Stimulated activated naive CD8-positive, alpha-beta T cell treated with anti-CD3 and anti-CD28 coated beads, Interleukin-15, Interleukin-2, amounts not matched to agents 100 ng/mL and 50 ng/mL, for 24 hours (primary cell): Measurements from ENCODE around the gene SGSH.

Experiments
- H3K27ac Mint-ChIP-seq: one replicate; pipeline ENCODE4 v1.8.0; 2021; ENCODE audit warnings: mild to moderate bottlenecking, mixed read lengths
- H3K27me3 Mint-ChIP-seq: one replicate; pipeline ENCODE4 v1.8.0; 2021; ENCODE audit warnings: mixed read lengths
- H3K36me3 Mint-ChIP-seq: one replicate; pipeline ENCODE4 v1.8.0; 2021; ENCODE audit warnings: low read depth, mixed read lengths
- H3K4me1 Mint-ChIP-seq: one replicate; pipeline ENCODE4 v1.8.0; 2021; ENCODE audit warnings: low read depth, mixed read lengths
- H3K4me3 Mint-ChIP-seq: one replicate; pipeline ENCODE4 v1.8.0; 2021; ENCODE audit warnings: mild to moderate bottlenecking, mixed read lengths
- H3K9me3 Mint-ChIP-seq: one replicate; pipeline ENCODE4 v1.8.0; 2021; ENCODE audit warnings: mixed read lengths

The SGSH gene

DNA sequence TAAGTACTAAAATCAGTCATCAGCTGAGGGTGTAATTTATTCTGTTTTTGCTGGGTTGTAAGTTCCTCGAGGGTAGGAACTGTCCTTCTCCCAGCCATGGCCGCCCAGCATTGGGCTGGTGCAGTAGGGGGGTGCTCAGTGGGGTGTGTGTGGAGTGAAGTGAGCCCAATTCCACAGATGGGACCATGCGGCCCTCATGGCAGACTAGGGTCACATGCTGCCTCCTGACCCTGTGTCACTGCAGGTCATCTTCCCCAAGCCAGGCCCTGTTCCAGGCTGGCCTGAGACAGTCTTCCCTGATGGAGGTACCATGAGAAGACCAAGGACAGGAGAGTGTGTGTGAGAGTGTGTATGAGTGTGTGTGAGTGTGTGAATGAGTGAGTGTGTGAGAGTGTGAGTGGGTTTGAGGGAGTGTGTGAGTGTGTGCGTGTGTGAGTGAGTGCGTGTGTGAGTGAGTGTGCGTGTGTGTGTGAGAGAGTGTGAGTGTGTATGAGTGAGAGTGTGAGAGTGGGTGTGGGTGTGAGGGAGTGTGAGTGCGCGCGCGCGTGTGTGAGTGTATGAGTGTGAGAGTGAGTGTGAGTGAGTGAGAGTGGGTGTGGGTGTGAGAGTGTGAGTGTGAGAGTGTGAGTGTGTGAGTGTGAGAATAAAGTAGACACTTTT lies 3.8 kb upstream of the SGSH start:
- H3K9me3 Mint-ChIP-seq: no peaks in the 10 kb centered on the region
- no peak overlapping the region for H3K4me3 Mint-ChIP-seq
- no peaks in the 10 kb centered on the region for H3K27me3 Mint-ChIP-seq
- H3K36me3 Mint-ChIP-seq: no peaks in the 10 kb centered on the region
- H3K27ac Mint-ChIP-seq: no peak overlapping the region
- peaks cover 17% of the 10 kb centered on the region for H3K4me1 Mint-ChIP-seq

DNA sequence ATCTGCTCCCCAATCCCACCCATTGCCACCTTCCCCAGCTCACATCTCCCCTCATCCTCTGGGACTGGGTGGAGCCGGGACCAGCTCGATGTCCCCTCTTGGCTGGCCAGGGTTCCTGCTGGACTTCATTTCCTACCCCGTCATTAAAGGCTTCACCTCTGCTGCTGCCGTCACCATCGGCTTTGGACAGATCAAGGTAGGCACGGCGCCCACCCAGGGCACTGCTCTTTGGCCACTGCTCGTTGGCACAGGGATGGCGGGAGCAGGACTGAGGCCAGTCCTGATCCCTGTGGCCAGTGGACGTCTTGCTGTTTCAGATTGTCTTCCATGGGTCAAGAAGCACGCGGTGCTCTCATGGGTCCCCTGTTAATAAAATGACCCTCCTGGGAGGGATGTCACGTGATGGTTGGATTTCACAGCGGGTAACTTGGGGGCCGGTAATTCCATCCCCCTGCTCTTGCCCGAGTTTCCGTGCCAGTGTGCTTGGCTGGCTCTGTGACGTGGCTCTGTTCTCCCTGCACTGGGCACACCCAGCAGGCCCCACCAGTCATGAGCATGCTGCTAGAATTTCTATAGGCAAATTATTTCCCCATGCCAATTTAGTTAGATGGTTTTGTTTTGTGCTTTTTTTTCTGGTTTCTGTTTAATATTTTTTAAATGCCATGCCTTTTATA lies 3.1 kb upstream of the SGSH start:
- Mint-ChIP-seq H3K9me3 (no peaks in the 10 kb centered on the region), H3K36me3 (no peaks in the 10 kb centered on the region), H3K4me1 (peaks cover 24% of the 10 kb centered on the region), H3K4me3 (no peak overlapping the region), H3K27ac (no peak overlapping the region), H3K27me3 (no peaks in the 10 kb centered on the region)

DNA sequence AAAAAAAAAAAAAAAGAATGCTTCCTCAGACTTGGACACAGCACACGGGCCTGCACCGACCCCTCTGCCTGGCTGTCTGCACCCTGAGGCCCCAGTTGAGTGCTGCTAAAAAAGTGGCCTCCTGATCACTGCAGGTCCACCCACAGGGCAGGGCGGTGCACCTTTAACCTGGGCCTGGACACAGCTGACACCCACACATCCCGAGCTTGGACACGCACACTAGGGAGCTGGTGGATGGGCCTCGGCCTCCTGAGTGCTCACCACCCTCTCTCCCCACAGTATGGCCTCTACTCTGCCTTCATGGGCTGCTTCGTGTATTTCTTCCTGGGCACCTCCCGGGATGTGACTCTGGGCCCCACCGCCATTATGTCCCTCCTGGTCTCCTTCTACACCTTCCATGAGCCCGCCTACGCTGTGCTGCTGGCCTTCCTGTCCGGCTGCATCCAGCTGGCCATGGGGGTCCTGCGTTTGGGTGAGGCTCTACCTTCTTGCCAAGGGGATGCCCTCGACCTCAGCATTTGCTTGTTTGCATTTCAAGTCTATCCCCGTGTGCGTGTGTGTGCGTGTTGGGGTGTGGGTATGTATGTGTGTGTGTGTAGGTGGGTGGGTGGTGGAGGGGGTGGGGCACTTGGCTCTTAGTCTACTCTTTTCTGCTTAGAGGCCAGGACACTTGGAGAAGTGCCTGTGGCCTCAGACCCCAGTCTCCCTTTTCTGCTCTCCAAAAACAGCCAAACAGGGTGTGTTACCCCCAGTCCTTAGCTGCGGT lies 2.4 kb upstream of the SGSH start:
- Mint-ChIP-seq H3K36me3 (peaks cover 5% of the 10 kb centered on the region), H3K9me3 (no peaks in the 10 kb centered on the region), H3K27me3 (no peaks in the 10 kb centered on the region), H3K4me1 (peaks cover 31% of the 10 kb centered on the region), H3K4me3 (no peak overlapping the region), H3K27ac (no peak overlapping the region)

DNA sequence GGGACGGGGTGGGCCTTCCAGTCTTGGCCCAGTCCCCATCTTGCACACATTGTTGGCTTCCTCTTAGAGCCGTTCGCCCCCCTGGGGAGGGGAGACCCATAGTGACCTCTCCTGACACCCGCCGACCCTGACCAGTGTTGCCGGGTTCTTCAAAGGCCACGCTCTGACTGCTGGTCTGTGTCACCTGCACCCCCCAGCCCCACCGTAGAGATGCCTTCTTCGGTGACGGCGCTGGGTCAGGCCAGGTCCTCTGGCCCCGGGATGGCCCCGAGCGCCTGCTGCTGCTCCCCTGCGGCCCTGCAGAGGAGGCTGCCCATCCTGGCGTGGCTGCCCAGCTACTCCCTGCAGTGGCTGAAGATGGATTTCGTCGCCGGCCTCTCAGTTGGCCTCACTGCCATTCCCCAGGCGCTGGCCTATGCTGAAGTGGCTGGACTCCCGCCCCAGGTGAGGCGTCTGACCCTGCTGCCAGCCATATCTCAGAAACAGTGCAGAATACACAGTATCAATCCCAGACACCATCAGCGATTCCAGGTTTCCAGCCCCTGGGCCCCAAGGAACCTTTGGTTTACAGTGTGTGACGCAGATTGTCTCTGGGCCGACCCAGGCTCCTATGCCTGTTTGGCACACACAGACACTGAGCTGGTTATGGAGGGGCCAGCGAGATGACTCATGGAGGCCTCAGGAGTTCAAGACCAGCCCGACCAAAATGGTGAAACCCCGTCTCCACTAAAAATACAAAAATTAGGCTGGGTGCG lies 1.4 kb upstream of the SGSH start:
- H3K4me1 Mint-ChIP-seq: peaks cover 33% of the 10 kb centered on the region
- H3K36me3 Mint-ChIP-seq: peaks cover 11% of the 10 kb centered on the region
- no peaks in the 10 kb centered on the region for H3K27me3 Mint-ChIP-seq
- H3K4me3 Mint-ChIP-seq: peak overlapping the region; percentile 75
- H3K27ac Mint-ChIP-seq: peak overlapping the region; percentile 72
- H3K9me3 Mint-ChIP-seq: no peaks in the 10 kb centered on the region

DNA sequence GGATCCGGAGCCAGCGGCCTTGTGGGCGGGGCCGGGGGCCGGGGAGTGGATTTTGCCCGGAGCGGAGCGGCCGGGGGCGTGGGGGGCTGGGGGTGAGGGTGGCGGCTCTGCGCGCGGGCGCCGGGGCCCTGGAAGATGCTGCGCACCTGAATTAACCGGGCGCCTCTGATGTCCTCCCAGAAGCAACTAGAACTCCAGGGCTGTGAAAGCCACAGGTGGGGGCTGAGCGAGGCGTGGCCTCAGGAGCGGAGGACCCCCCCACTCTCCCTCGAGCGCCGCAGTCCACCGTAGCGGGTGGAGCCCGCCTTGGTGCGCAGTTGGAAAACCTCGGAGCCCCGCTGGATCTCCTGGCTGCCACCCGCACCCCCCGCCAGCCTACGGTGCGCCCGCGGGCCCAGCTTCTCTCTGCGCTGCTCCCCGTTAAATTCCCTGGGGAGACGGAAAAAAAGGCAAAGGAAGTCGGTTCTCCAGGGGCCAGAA lies 643 bp upstream of the SGSH start:
- peak overlapping the region; percentile 75 for H3K4me3 Mint-ChIP-seq
- H3K27me3 Mint-ChIP-seq: no peaks in the 10 kb centered on the region
- peaks cover 16% of the 10 kb centered on the region for H3K36me3 Mint-ChIP-seq
- H3K4me1 Mint-ChIP-seq: peaks cover 37% of the 10 kb centered on the region
- peak overlapping the region; percentile 72 for H3K27ac Mint-ChIP-seq
- no peaks in the 10 kb centered on the region for H3K9me3 Mint-ChIP-seq

DNA sequence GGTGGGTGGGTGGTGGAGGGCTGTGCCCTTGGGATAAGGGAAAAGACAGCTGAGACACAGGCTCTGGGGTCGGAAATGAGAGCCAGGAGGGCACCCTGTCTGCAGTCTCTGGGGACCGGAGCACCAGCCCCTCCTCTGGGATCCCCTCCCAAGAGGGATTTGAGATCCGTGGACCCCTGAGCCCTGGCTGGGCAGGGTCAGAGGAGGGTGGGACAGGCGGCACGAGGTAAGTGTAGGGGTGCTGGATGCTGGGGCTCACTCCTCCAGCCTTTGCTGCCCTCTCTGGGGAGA lies 425 bp downstream of the SGSH start:
- H3K36me3 Mint-ChIP-seq: peaks cover 16% of the 10 kb centered on the region
- peaks cover 37% of the 10 kb centered on the region for H3K4me1 Mint-ChIP-seq
- H3K4me3 Mint-ChIP-seq: peak overlapping the region; percentile 88
- H3K27me3 Mint-ChIP-seq: no peaks in the 10 kb centered on the region
- peak overlapping the region; percentile 88 for H3K27ac Mint-ChIP-seq
- no peaks in the 10 kb centered on the region for H3K9me3 Mint-ChIP-seq

DNA sequence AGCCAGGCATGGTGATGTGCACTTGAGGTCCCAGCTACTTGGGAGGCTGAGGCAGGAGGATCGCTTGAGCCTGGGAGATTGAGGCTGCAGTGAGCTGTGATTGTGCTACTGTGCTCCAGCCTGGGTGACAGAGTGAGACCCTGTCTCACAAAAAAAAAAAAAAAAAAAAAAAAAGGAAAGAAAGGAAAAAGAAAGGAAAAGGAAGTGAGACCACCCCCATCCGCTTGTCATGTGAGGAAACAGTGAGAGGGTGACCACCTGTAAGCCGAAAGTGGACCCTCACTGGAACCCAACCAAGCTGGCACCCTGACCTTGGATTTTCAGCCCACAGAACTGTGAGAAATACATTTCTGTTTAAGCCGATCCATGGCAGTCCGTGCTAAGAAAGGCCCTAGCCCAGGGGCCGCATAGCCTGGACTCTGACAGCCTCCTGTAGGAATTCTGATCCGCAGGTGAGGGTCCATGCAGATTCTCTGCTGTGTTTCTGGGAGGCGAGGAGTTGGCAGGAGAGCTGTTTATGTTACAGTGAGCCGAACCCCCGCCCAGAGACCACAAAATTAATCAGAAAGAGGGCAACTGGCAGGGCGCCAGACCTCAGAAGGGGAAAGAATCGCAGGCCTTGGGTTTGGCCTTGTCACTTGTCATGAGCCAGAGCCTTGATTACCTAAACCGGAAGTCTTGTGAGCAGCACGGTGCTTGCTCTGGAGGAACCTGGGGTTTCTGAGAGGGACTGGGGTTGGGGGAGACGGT lies 945 bp downstream of the SGSH start:
- Mint-ChIP-seq H3K9me3 (no peaks in the 10 kb centered on the region), H3K4me1 (peaks cover 34% of the 10 kb centered on the region), H3K36me3 (peaks cover 16% of the 10 kb centered on the region), H3K4me3 (peak overlapping the region; percentile 88), H3K27me3 (no peaks in the 10 kb centered on the region), H3K27ac (peak overlapping the region; percentile 88)

DNA sequence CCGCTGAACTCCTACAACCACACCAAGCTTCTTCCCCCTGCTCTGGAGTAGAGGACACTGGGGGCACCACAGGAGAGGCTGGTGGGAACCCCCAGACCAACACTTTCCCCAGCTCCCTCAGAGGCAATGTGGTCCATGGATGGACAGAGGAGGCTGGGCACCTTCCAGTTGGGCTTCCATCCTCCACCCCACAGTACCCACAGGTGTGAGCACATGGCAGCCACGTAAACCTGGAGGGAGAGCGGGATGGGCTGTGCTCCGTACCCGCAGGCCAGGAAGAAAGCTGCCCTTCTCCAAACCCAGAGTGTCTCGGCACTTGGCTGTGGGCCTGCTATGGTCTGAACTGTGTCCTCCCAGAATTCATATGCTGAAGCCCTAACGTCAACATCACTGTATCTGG lies 1.7 kb downstream of the SGSH start:
- Mint-ChIP-seq H3K4me3 (peak overlapping the region; percentile 43), H3K9me3 (no peaks in the 10 kb centered on the region), H3K27me3 (no peaks in the 10 kb centered on the region), H3K4me1 (peaks cover 31% of the 10 kb centered on the region), H3K27ac (peak overlapping the region; percentile 75), H3K36me3 (peaks cover 16% of the 10 kb centered on the region)

DNA sequence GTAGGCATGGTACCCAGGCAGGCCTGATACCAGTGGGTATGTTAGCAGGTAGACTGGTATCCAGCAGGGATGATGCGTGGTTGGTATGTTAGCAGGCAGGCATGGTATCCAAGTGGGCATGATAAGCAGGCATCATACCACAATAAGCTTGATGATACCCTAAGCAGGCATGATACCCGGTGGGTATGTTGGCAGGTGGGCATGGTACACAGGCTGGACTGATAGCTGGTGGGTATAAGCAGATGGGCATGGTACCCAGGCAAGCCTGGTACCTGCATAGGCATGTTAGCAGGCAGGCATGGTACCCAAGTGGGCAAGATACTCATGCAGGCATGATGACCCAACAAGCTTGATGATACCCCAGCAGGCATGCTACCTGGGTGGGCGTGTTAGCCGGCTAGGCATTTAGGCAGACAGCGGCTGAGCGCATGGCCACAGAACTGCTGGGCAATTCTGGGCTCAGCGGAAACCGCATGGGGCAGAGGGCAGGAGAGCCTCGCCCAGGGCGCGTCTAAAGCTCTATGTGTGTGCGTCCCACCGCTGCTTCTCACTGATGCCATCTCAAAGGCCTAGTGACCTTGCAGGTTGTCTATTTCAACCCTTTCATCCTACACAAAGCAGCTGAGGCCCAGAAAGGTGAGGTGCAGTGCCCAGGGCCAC lies 2.3 kb downstream of the SGSH start:
- H3K36me3 Mint-ChIP-seq: peaks cover 16% of the 10 kb centered on the region

DNA sequence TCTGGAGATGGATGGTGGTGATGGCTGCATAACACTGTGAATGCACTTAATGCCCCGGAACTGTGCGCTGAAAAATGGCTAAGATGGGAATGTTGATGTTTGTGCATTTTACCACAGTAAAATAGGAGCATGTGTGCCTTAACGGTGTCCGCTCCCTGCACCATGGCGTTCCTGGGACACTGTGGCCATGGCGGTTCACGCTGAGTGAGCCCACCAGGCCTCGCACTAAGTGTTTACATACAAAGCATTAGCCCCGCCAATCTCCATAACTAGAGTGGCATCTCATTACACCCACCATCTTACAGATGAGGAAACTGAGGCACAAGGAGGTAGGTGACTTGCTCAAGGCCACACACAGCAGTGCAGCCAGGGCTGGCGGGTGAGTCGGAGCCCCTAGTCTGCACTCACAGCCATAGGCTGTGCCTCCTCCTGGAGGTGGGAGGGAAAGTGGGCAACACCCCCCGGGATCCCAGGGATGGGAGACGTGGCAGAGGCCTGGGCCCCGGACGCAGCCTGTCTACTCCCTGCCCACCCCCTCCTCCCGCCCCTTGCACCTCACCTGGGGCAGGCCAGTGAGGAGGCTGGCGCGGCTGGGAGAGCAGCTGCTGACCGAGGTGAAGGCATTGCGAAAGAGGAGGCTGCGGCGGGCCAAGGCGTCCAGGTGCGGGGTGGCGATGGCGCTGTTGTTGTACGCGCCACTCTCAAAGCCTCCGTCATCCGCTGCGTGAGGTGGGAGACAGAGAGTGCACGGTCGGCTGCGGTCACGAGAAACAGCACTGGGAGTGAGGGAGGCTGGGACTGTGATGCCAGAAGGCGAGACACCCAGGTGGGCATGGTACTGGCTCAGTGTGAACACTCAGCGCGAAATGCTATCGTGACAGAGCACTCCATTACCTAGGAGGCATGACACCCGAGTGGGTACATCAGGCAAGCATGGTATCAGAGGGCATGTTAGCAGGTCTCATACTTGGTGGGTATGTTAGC lies 3.4 kb downstream of the SGSH start:
- Mint-ChIP-seq H3K27me3 (no peaks in the 10 kb centered on the region), H3K4me1 (peaks cover 36% of the 10 kb centered on the region), H3K27ac (no peak overlapping the region), H3K36me3 (peaks cover 16% of the 10 kb centered on the region), H3K4me3 (no peak overlapping the region), H3K9me3 (no peaks in the 10 kb centered on the region)

More for the DNA sequence above, 2.3 kb downstream of the SGSH start:
- H3K4me1 Mint-ChIP-seq: peaks cover 36% of the 10 kb centered on the region
- no peaks in the 10 kb centered on the region for H3K27me3 Mint-ChIP-seq
- no peak overlapping the region for H3K4me3 Mint-ChIP-seq
- H3K27ac Mint-ChIP-seq: no peak overlapping the region
- H3K9me3 Mint-ChIP-seq: no peaks in the 10 kb centered on the region

DNA sequence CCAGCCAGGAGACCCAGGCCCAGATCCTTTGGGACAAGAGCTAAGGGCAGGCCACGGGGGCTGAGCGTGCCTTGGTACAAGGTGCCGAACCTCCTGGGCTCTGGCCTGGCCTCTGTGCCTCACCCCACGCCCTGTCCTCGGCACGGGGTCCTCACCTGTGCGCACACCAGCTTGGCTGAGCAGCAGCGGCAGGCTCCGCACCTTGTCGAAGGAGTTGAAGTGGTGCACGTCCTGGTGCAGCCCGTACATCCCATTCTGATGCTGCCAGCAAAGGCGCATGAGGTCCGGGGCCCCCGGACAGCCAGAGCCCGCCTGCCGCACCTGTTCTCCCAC lies 5.3 kb downstream of the SGSH start:
- Mint-ChIP-seq H3K36me3 (peaks cover 16% of the 10 kb centered on the region), H3K4me3 (no peak overlapping the region), H3K9me3 (no peaks in the 10 kb centered on the region), H3K27ac (no peak overlapping the region), H3K27me3 (no peaks in the 10 kb centered on the region), H3K4me1 (peaks cover 33% of the 10 kb centered on the region)

DNA sequence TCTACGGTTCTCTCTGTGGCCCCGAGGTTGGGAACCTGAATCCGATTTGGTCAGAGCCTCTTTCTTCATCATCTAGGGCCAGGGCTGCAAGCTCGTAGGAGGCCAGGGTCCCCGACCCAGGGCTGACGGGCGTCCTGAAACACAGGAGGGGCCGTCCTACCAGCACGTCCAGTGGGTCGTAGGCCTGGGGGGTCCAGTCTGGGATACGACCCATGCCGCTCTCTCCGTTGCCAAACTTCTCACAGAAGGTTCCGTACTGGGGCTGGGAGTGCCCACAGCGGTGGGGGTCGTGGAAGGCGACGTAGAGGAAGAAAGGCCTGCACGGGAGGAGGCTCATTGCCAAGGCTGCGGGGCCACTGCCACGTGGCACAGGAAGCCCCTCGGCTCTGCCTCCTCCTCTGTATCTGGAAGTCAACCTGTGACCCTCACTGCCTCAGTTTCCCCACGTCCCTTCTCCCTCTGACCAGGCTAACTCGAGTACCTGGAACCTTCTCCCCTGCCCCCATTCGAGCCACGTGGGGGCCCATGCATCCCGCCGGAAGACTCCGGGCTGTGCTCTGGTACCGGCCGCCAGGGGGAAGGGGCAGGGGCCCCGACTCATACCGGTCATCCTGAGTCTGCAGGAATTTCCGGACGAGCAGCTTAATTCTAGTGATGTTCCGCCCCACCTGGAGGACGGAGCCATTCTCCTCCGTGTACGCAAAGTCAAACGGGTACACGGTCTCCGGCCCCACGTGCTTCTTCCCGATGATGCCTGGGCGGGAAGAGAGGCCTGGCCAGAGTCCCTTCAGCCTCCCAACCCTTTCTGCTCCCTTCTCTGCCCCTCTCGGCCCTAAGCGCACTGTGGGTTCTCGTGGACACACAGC lies 5.9 kb downstream of the SGSH start:
- Mint-ChIP-seq H3K36me3 (peaks cover 16% of the 10 kb centered on the region), H3K27me3 (no peaks in the 10 kb centered on the region), H3K4me3 (no peak overlapping the region), H3K9me3 (no peaks in the 10 kb centered on the region), H3K4me1 (peaks cover 28% of the 10 kb centered on the region), H3K27ac (no peak overlapping the region)
